ENCODE measurements around the gene CATSPER4.

DNA sequence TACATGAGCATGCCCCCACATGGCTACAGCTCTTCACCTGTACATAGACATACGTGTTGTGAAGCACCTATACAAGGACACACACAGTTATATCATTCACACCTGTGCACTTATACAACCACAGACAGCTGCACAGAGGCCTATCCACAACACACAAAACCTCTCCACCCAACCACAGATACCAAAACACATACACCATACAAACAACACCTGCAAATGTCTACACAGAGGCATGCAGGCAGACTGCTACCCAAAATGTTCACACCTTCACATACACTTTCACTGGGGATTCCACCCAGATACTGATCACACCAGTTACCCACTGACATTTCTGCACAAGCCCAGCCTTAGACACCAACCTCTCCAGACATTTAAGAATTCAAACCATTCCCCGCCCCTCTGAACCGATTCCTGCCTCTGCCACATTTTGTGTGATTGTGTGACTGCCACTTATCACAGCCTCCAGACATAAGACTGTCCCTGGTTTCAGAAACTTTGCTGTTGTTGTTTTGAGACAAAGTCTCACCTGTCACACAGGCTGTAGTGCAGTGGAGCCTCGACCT lies 23.6 kb upstream of the CATSPER4 start:
- TF ChIP-seq, protein P1, sequence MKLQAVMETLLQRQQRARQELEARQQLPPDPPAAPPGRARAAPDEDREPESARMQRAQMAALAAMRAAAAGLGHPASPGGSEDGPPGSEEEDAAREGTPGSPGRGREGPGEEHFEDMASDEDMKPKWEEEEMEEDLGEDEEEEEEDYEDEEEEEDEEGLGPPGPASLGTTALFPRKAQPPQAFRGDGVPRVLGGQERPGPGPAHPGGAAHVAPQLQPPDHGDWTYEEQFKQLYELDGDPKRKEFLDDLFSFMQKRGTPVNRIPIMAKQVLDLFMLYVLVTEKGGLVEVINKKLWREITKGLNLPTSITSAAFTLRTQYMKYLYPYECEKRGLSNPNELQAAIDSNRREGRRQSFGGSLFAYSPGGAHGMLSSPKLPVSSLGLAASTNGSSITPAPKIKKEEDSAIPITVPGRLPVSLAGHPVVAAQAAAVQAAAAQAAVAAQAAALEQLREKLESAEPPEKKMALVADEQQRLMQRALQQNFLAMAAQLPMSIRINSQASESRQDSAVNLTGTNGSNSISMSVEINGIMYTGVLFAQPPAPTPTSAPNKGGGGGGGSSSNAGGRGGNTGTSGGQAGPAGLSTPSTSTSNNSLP (IDR thresholded peaks at IDR 0.05; ENCODE audit: low read depth, low read length) = no peak
- no peak for TF ChIP-seq MEF2D (CRISPR knock-in tag; IDR thresholded peaks at IDR 0.05)
